Measurements from ENCODE around the gene PANX2.

Gene PANX2

GRCh38 chr22:50218996-50219727 lies 48.6 kb downstream of the PANX2 start:
- no peaks in the 10 kb centered on the region for H3K27me3 Mint-ChIP-seq
- no peaks in the 10 kb centered on the region for H3K9me3 Mint-ChIP-seq
- ATAC-seq (no peak), DNase-seq (no peak)
- H3K4me1 Mint-ChIP-seq, result peaks cover 14% of the 10 kb centered on the region
- no peak overlapping the region for H3K27ac Mint-ChIP-seq
- no peak overlapping the region for H3K4me3 Mint-ChIP-seq

- DNase-seq (no peak), ATAC-seq (no peak)
- H3K9me3 Mint-ChIP-seq, result no peaks in the 10 kb centered on the region
- H3K4me3 Mint-ChIP-seq, result no peak overlapping the region
- H3K27me3 Mint-ChIP-seq, result no peaks in the 10 kb centered on the region
- H3K27ac Mint-ChIP-seq, result peak overlapping the region in 1 of 2 donors; percentile 9
- peaks cover 13% of the 10 kb centered on the region for H3K4me1 Mint-ChIP-seq
Observed at GRCh38 chr22:50219800-50220602, 49.5 kb downstream of the PANX2 start.

GRCh38 chr22:50220603-50221409 lies 50.3 kb downstream of the PANX2 start:
- ATAC-seq (no peak), DNase-seq (no peak)
- Mint-ChIP-seq H3K4me3 (no peak overlapping the region), H3K27ac (peak overlapping the region in 1 of 2 donors; percentile 89), H3K9me3 (no peaks in the 10 kb centered on the region), H3K4me1 (peaks cover 10% of the 10 kb centered on the region), H3K27me3 (no peaks in the 10 kb centered on the region)

- Mint-ChIP-seq H3K27me3 (no peaks in the 10 kb centered on the region), H3K9me3 (no peaks in the 10 kb centered on the region), H3K27ac (no peak overlapping the region), H3K4me1 (peaks cover 10% of the 10 kb centered on the region), H3K4me3 (no peak overlapping the region)
- no peak for ATAC-seq
- no peak for DNase-seq
Observed at GRCh38 chr22:50221410-50222300, 51.1 kb downstream of the PANX2 start.

GRCh38 chr22:50222508-50222907 lies 52.0 kb downstream of the PANX2 start:
- peaks cover 15% of the 10 kb centered on the region for H3K4me1 Mint-ChIP-seq
- no peaks in the 10 kb centered on the region for H3K9me3 Mint-ChIP-seq
- H3K27me3 Mint-ChIP-seq, result no peaks in the 10 kb centered on the region
- no peak for DNase-seq
- H3K27ac Mint-ChIP-seq, result no peak overlapping the region
- H3K4me3 Mint-ChIP-seq, result no peak overlapping the region
- ATAC-seq, result no peak

GRCh38 chr22:50224071-50224470 lies 53.5 kb downstream of the PANX2 start:
- H3K4me1 Mint-ChIP-seq, result peaks cover 15% of the 10 kb centered on the region
- DNase-seq (no peak), ATAC-seq (no peak)
- no peaks in the 10 kb centered on the region for H3K9me3 Mint-ChIP-seq
- H3K27me3 Mint-ChIP-seq, result no peaks in the 10 kb centered on the region
- H3K27ac Mint-ChIP-seq, result peak overlapping the region in 1 of 2 donors; percentile 14
- no peak overlapping the region for H3K4me3 Mint-ChIP-seq

- no peak for ATAC-seq
- Mint-ChIP-seq H3K27ac (peak overlapping the region in 1 of 2 donors; percentile 60), H3K27me3 (no peaks in the 10 kb centered on the region)
Observed at GRCh38 chr22:50225200-50225969, 54.9 kb downstream of the PANX2 start.

GRCh38 chr22:50226063-50226874 lies 55.7 kb downstream of the PANX2 start:
- Mint-ChIP-seq H3K4me1 (peaks cover 6% of the 10 kb centered on the region), H3K27me3 (no peaks in the 10 kb centered on the region), H3K9me3 (no peaks in the 10 kb centered on the region), H3K27ac (peak overlapping the region in 1 of 2 donors; percentile 27), H3K4me3 (no peak overlapping the region)
- DNase-seq, result no peak
- ATAC-seq, result peak; percentile 35

More at GRCh38 chr22:50225200-50225969, 54.9 kb downstream of the PANX2 start:
- Mint-ChIP-seq H3K4me3 (no peak overlapping the region), H3K9me3 (no peaks in the 10 kb centered on the region), H3K4me1 (peaks cover 6% of the 10 kb centered on the region)
- DNase-seq, result no peak

- ATAC-seq (no peak), DNase-seq (no peak)
- H3K27ac Mint-ChIP-seq, result no peak overlapping the region
Observed at GRCh38 chr22:50226875-50227165, 56.3 kb downstream of the PANX2 start.

GRCh38 chr22:50227579-50228215 lies 57.2 kb downstream of the PANX2 start:
- no peak for ATAC-seq
- no peaks in the 10 kb centered on the region for H3K27me3 Mint-ChIP-seq

More at GRCh38 chr22:50226875-50227165, 56.3 kb downstream of the PANX2 start:
- H3K4me1 Mint-ChIP-seq, result peaks cover 6% of the 10 kb centered on the region
- no peak overlapping the region for H3K4me3 Mint-ChIP-seq
- no peaks in the 10 kb centered on the region for H3K9me3 Mint-ChIP-seq
- no peaks in the 10 kb centered on the region for H3K27me3 Mint-ChIP-seq

GRCh38 chr22:50228366-50228765 lies 57.8 kb downstream of the PANX2 start:
- DNase-seq (no peak), ATAC-seq (no peak)
- Mint-ChIP-seq H3K4me3 (no peak overlapping the region), H3K9me3 (no peaks in the 10 kb centered on the region), H3K27ac (peak overlapping the region in 1 of 2 donors; percentile 74), H3K4me1 (peaks cover 6% of the 10 kb centered on the region), H3K27me3 (no peaks in the 10 kb centered on the region)

More at GRCh38 chr22:50227579-50228215, 57.2 kb downstream of the PANX2 start:
- H3K27ac Mint-ChIP-seq, result peak overlapping the region in 1 of 2 donors; percentile 71
- H3K4me1 Mint-ChIP-seq, result peaks cover 6% of the 10 kb centered on the region
- no peak overlapping the region for H3K4me3 Mint-ChIP-seq
- no peak for DNase-seq
- H3K9me3 Mint-ChIP-seq, result no peaks in the 10 kb centered on the region

- ATAC-seq (no peak), DNase-seq (no peak)
- Mint-ChIP-seq H3K27ac (peak overlapping the region in 1 of 2 donors; percentile 69), H3K4me1 (peaks cover 14% of the 10 kb centered on the region), H3K4me3 (no peak overlapping the region), H3K9me3 (no peaks in the 10 kb centered on the region), H3K27me3 (no peaks in the 10 kb centered on the region)
Observed at GRCh38 chr22:50229370-50229769, 58.8 kb downstream of the PANX2 start.
